Chondrocyte (in vitro differentiated cells): ENCODE measurements around the gene OBP2A. TPM values are rescaled to one million over a fixed set of nuclear protein-coding genes. Genes with fewer than 3 reads are reported as not detected.

ENCODE experiments used
- DNase-seq: peaks from one replicate; pipeline ENCODE4 v3.0.0; 2021; ENCODE audit warnings: mixed read lengths, low spot score
- H3K27ac Mint-ChIP-seq: one replicate; pipeline ENCODE4 v1.8.0; 2021; ENCODE audit warnings: mild to moderate bottlenecking, moderate library complexity, mixed read lengths; ENCODE audit not compliant: unreplicated experiment
- H3K27me3 Mint-ChIP-seq: 2 replicates; pipeline ENCODE4 v1.8.0; 2021; ENCODE audit warnings: low read depth, mixed read lengths
- H3K36me3 Mint-ChIP-seq: 2 replicates; pipeline ENCODE4 v1.8.0; 2021; ENCODE audit warnings: low read depth, mixed read lengths
- H3K4me1 Mint-ChIP-seq: 2 replicates; pipeline ENCODE4 v1.8.0; 2021; ENCODE audit warnings: low read depth, mild to moderate bottlenecking, mixed read lengths
- H3K4me3 Mint-ChIP-seq: one replicate; pipeline ENCODE4 v1.8.0; 2021; ENCODE audit warnings: mild to moderate bottlenecking, moderate library complexity, mixed read lengths; ENCODE audit not compliant: unreplicated experiment
- H3K9me3 Mint-ChIP-seq: 2 replicates; pipeline ENCODE4 v1.8.0; 2021; ENCODE audit warnings: low read depth, mixed read lengths
- total RNA-seq: library from RNA; stranded (reverse); gene quantifications from 3 replicates; pipeline ENCODE4 v1.2.1, GENCODE V29; 2021
- TF ChIP-seq, protein P1 (sequence below): fragments of 200-600 bp; sonication (generic); IDR thresholded peaks from 2 replicates; pipeline ENCODE4 v1.5.0; 2021; ENCODE audit warnings: antibody characterized with exemption, mild to moderate bottlenecking, moderate library complexity

OBP2A gene
- total RNA-seq, 1 donor from 2014 or later: 0.50 TPM

DNA sequence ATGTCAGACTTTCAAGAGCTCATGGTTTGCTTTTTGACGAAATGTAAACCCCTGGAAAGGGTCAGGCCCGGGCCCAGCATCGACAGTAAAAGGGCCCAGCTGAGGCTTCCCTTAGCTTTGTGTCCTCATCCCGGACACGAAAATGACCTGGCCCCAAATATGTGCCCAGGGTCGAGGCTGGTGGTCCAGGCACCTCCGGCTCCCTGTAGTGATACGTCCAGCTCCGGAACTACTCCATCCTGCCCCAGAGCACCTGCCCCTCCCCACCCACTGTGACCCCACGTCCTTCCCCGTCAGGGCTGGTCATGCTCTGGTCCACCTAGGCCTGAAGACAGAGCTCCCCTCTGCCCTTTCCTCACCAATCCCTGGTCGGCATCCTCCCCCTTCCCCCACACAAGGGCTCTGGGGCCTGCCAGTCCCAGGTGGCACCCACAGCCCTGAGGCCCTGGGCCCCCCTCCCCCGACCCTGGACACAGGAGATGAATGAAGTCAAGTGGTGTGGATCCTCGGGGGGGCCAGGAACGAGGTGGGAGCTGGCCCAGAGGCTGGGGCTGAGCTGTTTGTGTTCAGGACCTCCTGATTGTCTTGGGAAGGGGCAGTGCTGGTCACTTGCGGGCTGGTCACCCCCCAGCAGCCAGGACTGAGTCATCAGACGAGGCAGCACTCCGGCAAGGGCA is 6.2 kb downstream of the OBP2A start:
- DNase-seq: no peak
- Mint-ChIP-seq H3K9me3 (peaks cover 6% of the 10 kb centered on the region), H3K27me3 (peaks cover 10% of the 10 kb centered on the region), H3K4me1 (no peaks in the 10 kb centered on the region), H3K27ac (no peak overlapping the region), H3K4me3 (no peak overlapping the region), H3K36me3 (no peaks in the 10 kb centered on the region)
- TF ChIP-seq, protein P1, sequence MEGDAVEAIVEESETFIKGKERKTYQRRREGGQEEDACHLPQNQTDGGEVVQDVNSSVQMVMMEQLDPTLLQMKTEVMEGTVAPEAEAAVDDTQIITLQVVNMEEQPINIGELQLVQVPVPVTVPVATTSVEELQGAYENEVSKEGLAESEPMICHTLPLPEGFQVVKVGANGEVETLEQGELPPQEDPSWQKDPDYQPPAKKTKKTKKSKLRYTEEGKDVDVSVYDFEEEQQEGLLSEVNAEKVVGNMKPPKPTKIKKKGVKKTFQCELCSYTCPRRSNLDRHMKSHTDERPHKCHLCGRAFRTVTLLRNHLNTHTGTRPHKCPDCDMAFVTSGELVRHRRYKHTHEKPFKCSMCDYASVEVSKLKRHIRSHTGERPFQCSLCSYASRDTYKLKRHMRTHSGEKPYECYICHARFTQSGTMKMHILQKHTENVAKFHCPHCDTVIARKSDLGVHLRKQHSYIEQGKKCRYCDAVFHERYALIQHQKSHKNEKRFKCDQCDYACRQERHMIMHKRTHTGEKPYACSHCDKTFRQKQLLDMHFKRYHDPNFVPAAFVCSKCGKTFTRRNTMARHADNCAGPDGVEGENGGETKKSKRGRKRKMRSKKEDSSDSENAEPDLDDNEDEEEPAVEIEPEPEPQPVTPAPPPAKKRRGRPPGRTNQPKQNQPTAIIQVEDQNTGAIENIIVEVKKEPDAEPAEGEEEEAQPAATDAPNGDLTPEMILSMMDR: no peak

DNA sequence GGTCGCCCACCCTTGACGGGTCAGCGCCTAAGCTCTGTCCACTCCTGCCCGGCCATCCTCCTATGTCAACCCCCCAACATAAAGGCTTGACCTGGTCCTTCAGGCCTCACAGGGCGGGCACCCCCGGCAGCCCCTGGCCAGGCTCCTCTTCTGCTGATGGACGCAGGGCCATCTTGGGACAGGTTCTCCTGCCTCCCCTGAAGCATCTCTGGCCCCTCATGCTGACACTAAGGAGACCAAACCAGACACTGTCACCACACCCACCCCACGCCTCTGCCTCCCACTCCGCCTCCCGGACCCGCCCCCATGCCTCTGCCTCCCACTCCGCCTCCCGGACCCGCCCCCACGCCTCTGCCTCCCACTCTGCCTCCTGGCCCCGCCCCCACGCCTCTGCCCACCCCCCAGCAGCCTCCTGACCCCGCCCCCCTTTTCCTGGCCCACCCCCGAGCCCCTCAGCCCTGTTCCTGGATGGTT is 6.8 kb downstream of the OBP2A start:
- DNase-seq: no peak
- Mint-ChIP-seq H3K27ac (no peak overlapping the region), H3K4me1 (no peaks in the 10 kb centered on the region), H3K36me3 (no peaks in the 10 kb centered on the region), H3K27me3 (peaks cover 10% of the 10 kb centered on the region), H3K9me3 (peaks cover 6% of the 10 kb centered on the region), H3K4me3 (no peak overlapping the region)
- TF ChIP-seq, protein P1: no peak

DNA sequence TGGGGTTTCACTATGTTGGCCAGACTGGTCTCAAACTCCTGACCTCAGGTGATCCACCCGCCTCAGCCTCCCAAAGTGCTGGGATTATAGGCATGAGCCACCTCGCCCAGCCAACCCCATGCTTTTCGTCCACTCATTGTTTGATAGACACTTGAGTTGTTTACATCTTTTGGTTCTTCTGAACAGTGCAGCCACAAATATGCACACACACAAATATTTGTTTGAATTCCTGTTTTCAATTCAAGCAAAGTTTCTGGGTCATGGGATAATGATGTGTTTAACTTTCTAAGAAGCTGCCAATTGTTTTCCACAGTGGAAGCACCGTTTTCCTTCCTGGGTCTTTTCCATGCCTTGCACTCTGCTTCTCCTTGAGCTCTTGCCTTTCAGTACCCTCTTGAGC is 8.8 kb downstream of the OBP2A start:
- H3K4me1 Mint-ChIP-seq: no peaks in the 10 kb centered on the region
- H3K27me3 Mint-ChIP-seq: peaks cover 10% of the 10 kb centered on the region
- H3K9me3 Mint-ChIP-seq: peaks cover 6% of the 10 kb centered on the region
- H3K36me3 Mint-ChIP-seq: no peaks in the 10 kb centered on the region
- TF ChIP-seq, protein P1: no peak
- no peak for DNase-seq
- no peak overlapping the region for H3K27ac Mint-ChIP-seq
- H3K4me3 Mint-ChIP-seq: no peak overlapping the region

DNA sequence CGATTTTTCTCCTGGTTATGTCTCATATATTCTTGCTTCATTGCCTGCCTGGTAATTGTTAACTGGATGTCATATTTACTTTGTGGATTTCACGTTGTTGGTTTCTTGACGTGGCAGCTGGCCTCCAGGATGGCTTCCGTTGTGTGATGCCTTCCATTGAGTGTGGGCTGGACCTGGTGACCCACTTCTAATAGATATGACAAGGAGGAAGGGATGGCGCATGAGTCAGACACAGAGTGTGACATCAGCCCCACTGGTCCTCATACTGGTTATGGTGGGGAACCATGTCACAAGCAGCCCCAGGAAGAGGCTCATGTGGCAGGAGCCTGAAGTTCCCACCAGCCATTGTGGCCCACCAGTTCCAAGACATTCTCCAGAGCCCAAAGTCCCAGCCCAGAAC is 9.3 kb downstream of the OBP2A start:
- no peak overlapping the region for H3K27ac Mint-ChIP-seq
- H3K27me3 Mint-ChIP-seq: peaks cover 13% of the 10 kb centered on the region
- no peaks in the 10 kb centered on the region for H3K36me3 Mint-ChIP-seq
- TF ChIP-seq, protein P1: no peak
- no peak for DNase-seq
- no peaks in the 10 kb centered on the region for H3K4me1 Mint-ChIP-seq
- peaks cover 6% of the 10 kb centered on the region for H3K9me3 Mint-ChIP-seq
- no peak overlapping the region for H3K4me3 Mint-ChIP-seq

DNA sequence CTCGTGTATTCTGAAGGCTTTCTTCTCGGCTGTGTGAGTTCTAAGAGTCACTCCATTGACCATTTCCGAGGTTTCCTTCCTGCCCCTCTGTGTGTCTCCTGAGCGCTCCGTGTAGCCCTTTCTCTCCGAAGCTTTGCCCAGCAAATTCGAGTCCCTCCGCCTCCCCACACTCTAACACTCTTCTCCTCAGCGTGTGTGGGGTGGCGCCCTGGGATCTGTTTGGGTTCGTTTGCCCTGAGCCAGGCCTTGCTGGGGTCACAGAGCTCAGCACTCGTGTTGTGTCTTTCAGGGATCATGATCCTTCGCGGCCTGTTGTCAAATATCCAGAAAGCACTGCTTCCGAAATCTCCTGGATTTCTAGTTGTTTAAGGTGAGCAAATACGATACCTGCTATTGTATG is 10.0 kb downstream of the OBP2A start:
- no peaks in the 10 kb centered on the region for H3K4me1 Mint-ChIP-seq
- TF ChIP-seq, protein P1: no peak
- no peak for DNase-seq
- H3K27me3 Mint-ChIP-seq: peaks cover 17% of the 10 kb centered on the region
- H3K4me3 Mint-ChIP-seq: no peak overlapping the region
- H3K9me3 Mint-ChIP-seq: peaks cover 6% of the 10 kb centered on the region
- H3K27ac Mint-ChIP-seq: no peak overlapping the region
- no peaks in the 10 kb centered on the region for H3K36me3 Mint-ChIP-seq
